CD14-positive monocyte (primary cell): ENCODE results near the gene BOD1L1. TPM values are rescaled to one million over a fixed set of nuclear protein-coding genes. Genes with fewer than 3 reads are reported as not detected.

Source experiments
- DNase-seq, 3 donors: peaks; one replicate each; pipeline ENCODE4 v3.0.0-alpha.2; 2011 to 2022
- H2AFZ ChIP-seq: 2 replicates; pipeline ENCODE4 v1.6.0; 2012; ENCODE audit warnings: mild to moderate bottlenecking, low read depth, low read length, inconsistent platforms; ENCODE audit not compliant: insufficient read depth, poor library complexity, severe bottlenecking
- H3K27ac ChIP-seq, 2 donors: 1 replicate in 1 of 2; 2 replicates in 1 of 2; pipeline ENCODE4 v1.5.1; 2012 to 2013; ENCODE audit warnings: low read length in 2 of 2, control low read depth in 1 of 2, inconsistent platforms in 1 of 2, low read depth in 1 of 2, mild to moderate bottlenecking in 1 of 2
- H3K27me3 ChIP-seq, 2 donors: one replicate each; pipeline versions ENCODE4 v1.6.0 to v1.6.1; 2011 to 2013; ENCODE audit warnings: low read length in 2 of 2; ENCODE audit not compliant: control insufficient read depth in 2 of 2, insufficient read depth in 2 of 2
- H3K36me3 ChIP-seq, 2 donors: replicated peaks in 1 of 2; 1 replicate in 1 of 2; 2 replicates in 1 of 2; pipeline versions ENCODE4 v1.5.1 to v1.6.1; 2012 to 2013; ENCODE audit warnings: low read length in 2 of 2, control low read depth in 1 of 2, inconsistent platforms in 1 of 2, mild to moderate bottlenecking in 1 of 2; ENCODE audit not compliant: insufficient read depth in 2 of 2, control insufficient read depth in 1 of 2
- H3K4me1 ChIP-seq, 2 donors: 1 replicate in 1 of 2; 2 replicates in 1 of 2; pipeline versions ENCODE4 v1.5.1 to v1.6.1; 2012 to 2013; ENCODE audit warnings: low read length in 2 of 2, control low read depth in 1 of 2, inconsistent platforms in 1 of 2, mild to moderate bottlenecking in 1 of 2, moderate library complexity in 1 of 2; ENCODE audit not compliant: insufficient read depth in 2 of 2, control insufficient read depth in 1 of 2
- H3K4me2 ChIP-seq: replicated peaks from 2 replicates; pipeline ENCODE3; 2012; ENCODE audit warnings: low read length, moderate library complexity, mild to moderate bottlenecking; ENCODE audit not compliant: poor library complexity, severe bottlenecking; ENCODE audit errors: extremely low read depth
- H3K4me3 ChIP-seq, 3 experiments: fragments of 200-600 bp in 1 of 3; sonication (generic) in 1 of 3; replicated peaks in 1 of 3; 1 replicate in 2 of 3; 2 replicates in 1 of 3; pipeline ENCODE4 v1.5.1; 2011 to 2013; ENCODE audit warnings: low read length in 3 of 3, mild to moderate bottlenecking in 3 of 3, control low read depth in 2 of 3, low read depth in 2 of 3, inconsistent platforms in 1 of 3, moderate library complexity in 1 of 3
- H3K79me2 ChIP-seq: 2 replicates; pipeline ENCODE4 v1.6.0; 2012; ENCODE audit warnings: mild to moderate bottlenecking, control low read depth, inconsistent platforms, low read length, moderate library complexity; ENCODE audit not compliant: insufficient read depth
- H3K9ac ChIP-seq: 2 replicates; pipeline ENCODE4 v1.6.0; 2017; ENCODE audit warnings: low read length, mild to moderate bottlenecking; ENCODE audit not compliant: insufficient read depth, poor library complexity, severe bottlenecking
- H3K9me3 ChIP-seq, 2 donors: replicated peaks in 1 of 2; 1 replicate in 1 of 2; 2 replicates in 1 of 2; pipeline versions ENCODE4 v1.5.1 to v1.6.1; 2012 to 2013; ENCODE audit warnings: low read length in 2 of 2, control low read depth in 1 of 2; ENCODE audit not compliant: control insufficient read depth in 1 of 2, insufficient read depth in 1 of 2
- H4K20me1 ChIP-seq: 2 replicates; pipeline ENCODE4 v1.6.0; 2012; ENCODE audit warnings: mild to moderate bottlenecking, low read length, control low read depth, moderate library complexity; ENCODE audit not compliant: insufficient read depth
- H3K27ac Mint-ChIP-seq, 7 donors: one replicate each; pipeline ENCODE4 v1.8.0; 2020; ENCODE audit warnings: mild to moderate bottlenecking in 7 of 7, mixed read lengths in 7 of 7, moderate library complexity in 6 of 7, inconsistent platforms in 2 of 7
- H3K27me3 Mint-ChIP-seq, 3 donors: one replicate each; pipeline ENCODE4 v1.8.0; 2021 to 2022; ENCODE audit warnings: low read depth in 3 of 3, mild to moderate bottlenecking in 3 of 3, mixed read lengths in 3 of 3, moderate library complexity in 3 of 3, inconsistent platforms in 1 of 3
- H3K36me3 Mint-ChIP-seq, 2 donors: one replicate each; pipeline ENCODE4 v1.8.0; 2020; ENCODE audit warnings: mixed read lengths in 2 of 2, inconsistent platforms in 1 of 2, mild to moderate bottlenecking in 1 of 2
- H3K4me1 Mint-ChIP-seq: one replicate; pipeline ENCODE4 v1.8.0; 2020; ENCODE audit warnings: mild to moderate bottlenecking, mixed read lengths
- H3K4me3 Mint-ChIP-seq, 2 donors: one replicate each; pipeline ENCODE4 v1.8.0; 2020; ENCODE audit warnings: mild to moderate bottlenecking in 2 of 2, mixed read lengths in 2 of 2, moderate library complexity in 1 of 2
- H3K9me3 Mint-ChIP-seq, 7 donors: one replicate each; pipeline ENCODE4 v1.8.0; 2020 to 2022; ENCODE audit warnings: mixed read lengths in 7 of 7, mild to moderate bottlenecking in 6 of 7, moderate library complexity in 6 of 7, inconsistent platforms in 2 of 7
- CTCF ChIP-seq: fragments of 200-600 bp; IDR thresholded peaks from one replicate; pipeline ENCODE4 v1.8.0; 2022; ENCODE audit warnings: antibody characterized with exemption, mild to moderate bottlenecking
- WGBS: methylation state at CpG from one replicate; pipeline ENCODE4 v1.1.5; 2013; ENCODE audit warnings: missing lambda C conversion rate; ENCODE audit not compliant: insufficient coverage; 5-methylcytosine and 5-hydroxymethylcytosine counted together
- intact Hi-C, 2 donors: fragments of 100-400 bp; cut with micrococcal nuclease; formaldehyde crosslinking; loops; one replicate each; pipeline versions ENCODE4 v1.15.0 to v1.15.1; 2023
- polyA plus RNA-seq, 3 donors: library from polyadenylated mRNA; depleted of rRNA in 1 of 3; unstranded in 2 of 3; stranded (reverse) in 1 of 3; fragments of 300-500 nt in 2 of 3; fragments of >200 nt in 1 of 3; fragmentation: Illumina TruSeq in 2 of 3; gene quantifications; 1 replicate in 2 of 3; 2 replicates in 1 of 3; pipeline ENCODE4 v1.2.3, GENCODE V29; 2012 to 2021

Gene BOD1L1
- polyA plus RNA-seq, 3 donors = 0.72 to 26.7 (median 1.5) TPM

DNA sequence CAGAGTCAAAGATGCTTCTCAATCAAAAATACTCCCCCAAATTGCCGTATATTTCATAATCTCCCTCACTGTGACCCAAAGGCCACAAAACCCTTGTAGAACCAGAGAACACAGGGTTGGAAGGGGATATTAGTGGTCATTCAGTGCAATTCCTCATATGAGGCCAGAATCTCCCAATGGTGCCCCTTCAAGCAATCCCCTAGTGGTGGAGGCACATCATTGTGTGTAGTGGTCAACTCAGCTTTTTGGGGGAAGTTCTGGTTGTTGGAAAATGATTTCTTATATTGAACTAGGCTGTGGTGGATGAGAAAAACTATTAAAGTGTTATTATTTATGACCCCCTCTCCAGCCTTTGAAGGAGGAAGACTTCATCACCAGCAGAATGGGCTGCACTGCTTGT is 17.6 kb upstream of the BOD1L1 start:
- peaks cover 8% of the 10 kb centered on the region for H3K4me1 Mint-ChIP-seq
- intact Hi-C loops = no loop called here
- Histone ChIP-seq H3K4me3 (no peak overlapping the region), H3K36me3 (no peaks in the 10 kb centered on the region), H3K4me2 (no peak overlapping the region), H2AFZ (no peak overlapping the region), H3K4me1 (peaks cover 0 to 5% of the 10 kb centered on the region in 2 donors), H4K20me1 (no peaks in the 10 kb centered on the region), H3K9me3 (no peaks in the 10 kb centered on the region), H3K79me2 (no peaks in the 10 kb centered on the region), H3K27me3 (peaks cover 0 to under 1% of the 10 kb centered on the region in 2 donors), H3K27ac (no peak overlapping the region), H3K9ac (no peak overlapping the region)
- peaks cover 0 to 3% (median 0%) of the 10 kb centered on the region in 7 donors for H3K9me3 Mint-ChIP-seq
- no peaks in the 10 kb centered on the region for H3K36me3 Mint-ChIP-seq
- H3K27me3 Mint-ChIP-seq = peaks cover 2 to 5% (median 3%) of the 10 kb centered on the region in 3 donors
- TF ChIP-seq CTCF = no peak
- no peak overlapping the region for H3K27ac Mint-ChIP-seq
- peak overlapping the region in 1 of 2 donors; percentile 1 for H3K4me3 Mint-ChIP-seq
- DNase-seq = no peak
- WGBS = no CpG with 5 or more reads among the region's 1 CpG

DNA sequence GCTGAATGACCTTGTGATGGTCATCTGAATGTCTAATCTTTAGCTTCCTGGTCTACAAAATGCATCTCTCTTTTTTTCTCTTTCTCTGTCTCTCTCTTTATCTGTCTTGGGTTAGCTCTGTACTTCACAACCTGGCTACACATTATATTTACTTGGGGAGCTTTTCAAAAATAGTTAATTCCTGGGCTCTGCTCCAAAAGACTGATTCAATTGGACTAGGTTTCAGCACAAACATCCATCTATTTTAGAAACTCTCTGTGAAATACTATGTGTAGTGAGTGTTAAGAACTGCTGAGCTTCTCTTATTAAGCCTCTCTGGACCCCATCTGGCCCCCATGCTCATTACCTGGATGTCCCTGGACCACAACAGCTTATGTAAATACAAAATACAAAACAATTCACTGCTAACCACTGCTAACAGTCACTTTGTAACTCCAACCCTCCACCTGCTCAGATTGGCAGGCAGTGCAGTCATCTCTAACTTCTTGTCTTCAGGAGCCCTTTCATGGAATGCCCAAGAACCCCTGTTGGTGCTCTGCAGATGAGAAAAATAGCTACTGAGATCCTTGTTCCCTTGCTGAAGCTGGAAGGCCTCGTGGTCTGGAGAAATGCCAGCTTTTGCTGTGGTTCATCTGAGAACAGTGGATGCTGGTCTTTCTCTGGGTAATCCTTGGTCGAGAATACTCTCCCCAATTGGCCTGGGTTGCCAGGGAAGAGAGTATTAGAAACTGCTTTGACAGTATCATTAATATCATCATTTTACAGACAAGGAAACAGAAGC is 14.8 kb upstream of the BOD1L1 start:
- Histone ChIP-seq H4K20me1 (no peaks in the 10 kb centered on the region), H3K9ac (no peak overlapping the region), H3K27ac (no peak overlapping the region), H3K27me3 (peaks cover 3 to 7% of the 10 kb centered on the region in 2 donors), H3K79me2 (no peaks in the 10 kb centered on the region), H3K9me3 (no peaks in the 10 kb centered on the region), H3K4me1 (peaks cover 0 to 5% of the 10 kb centered on the region in 2 donors), H3K4me3 (no peak overlapping the region), H2AFZ (no peak overlapping the region), H3K4me2 (no peak overlapping the region), H3K36me3 (no peaks in the 10 kb centered on the region)
- Mint-ChIP-seq H3K27ac (no peak overlapping the region), H3K4me1 (peaks cover 6% of the 10 kb centered on the region), H3K9me3 (peaks cover 0 to 3% (median 0%) of the 10 kb centered on the region in 7 donors), H3K27me3 (peaks cover 3 to 5% (median 5%) of the 10 kb centered on the region in 3 donors), H3K36me3 (no peaks in the 10 kb centered on the region), H3K4me3 (no peak overlapping the region)
- intact Hi-C loops = no loop called here
- DNase-seq = no peak
- WGBS = no CpG with 5 or more reads among the region's 2 CpGs
- no peak for TF ChIP-seq CTCF
